GM18870 (cell line): ENCODE data around the gene KIRREL3.

Source experiments
- ATAC-seq: cut with Tn5 transposase; IDR thresholded peaks from one replicate; pipeline ENCODE4 v1.9.1; 2021; ENCODE audit warnings: moderate library complexity; ENCODE audit not compliant: unreplicated experiment

KIRREL3 gene

DNA sequence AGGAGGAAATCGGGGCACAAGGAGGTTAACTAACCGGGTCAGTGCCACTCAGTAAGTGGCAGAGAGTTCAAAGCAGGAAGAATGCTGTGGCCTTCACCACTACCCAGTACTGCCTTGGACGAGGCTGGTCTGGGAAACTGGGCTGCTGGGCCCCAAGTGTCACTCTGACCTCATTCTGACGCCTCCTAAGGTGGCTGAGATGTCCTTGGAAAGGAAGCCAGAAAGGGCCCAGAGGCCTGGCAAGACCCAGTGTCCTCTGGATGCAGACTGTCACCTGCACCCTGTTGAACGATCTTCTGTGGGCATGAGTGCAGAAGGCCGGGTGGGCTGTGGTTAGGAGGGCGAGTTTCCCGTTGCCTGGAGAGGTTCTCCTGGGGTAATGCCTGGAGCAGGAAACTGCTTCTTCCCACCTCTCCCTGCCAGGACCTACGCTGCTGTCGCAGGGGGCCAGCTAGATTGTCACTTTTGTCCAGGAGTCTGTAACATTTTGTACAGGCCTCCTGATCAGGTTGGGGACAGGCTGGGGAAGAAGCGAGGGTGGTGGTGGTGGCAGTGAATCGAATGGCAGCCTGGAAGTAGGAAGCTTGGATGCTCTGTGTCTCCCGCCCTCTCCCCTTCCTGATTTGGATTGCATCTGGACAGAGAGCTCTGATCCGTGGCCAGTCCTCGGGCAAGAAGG, 540.0 kb downstream of the KIRREL3 start:
- ATAC-seq = no peak

DNA sequence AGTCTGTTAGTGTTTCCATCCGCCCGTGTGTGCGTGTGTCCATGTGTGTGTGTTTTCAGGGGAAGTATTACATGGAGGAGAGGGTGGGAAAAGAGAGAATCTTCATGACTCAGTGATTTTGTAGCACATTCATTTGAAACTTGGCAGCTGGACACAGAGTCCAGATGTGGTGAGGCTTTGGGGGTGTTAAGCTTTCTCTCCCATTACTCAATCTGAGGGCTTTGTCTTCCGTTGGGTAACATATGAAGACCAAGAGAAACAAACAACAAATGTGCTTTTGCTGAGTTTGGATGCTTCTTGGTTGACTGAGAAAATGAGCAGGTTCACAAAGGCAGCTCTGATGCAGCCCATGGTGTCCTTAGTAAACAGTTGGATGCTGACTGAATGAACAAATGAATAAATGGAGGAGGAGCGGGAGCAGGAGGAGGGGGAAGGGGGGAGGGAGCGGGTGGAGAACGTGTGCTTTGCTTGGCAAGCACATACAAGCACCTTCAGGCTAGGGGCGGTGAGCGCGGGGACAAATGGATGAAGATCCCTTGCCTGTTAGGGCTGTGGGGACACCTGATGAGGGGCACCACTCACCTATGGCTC, 540.8 kb downstream of the KIRREL3 start:
- no peak for ATAC-seq

DNA sequence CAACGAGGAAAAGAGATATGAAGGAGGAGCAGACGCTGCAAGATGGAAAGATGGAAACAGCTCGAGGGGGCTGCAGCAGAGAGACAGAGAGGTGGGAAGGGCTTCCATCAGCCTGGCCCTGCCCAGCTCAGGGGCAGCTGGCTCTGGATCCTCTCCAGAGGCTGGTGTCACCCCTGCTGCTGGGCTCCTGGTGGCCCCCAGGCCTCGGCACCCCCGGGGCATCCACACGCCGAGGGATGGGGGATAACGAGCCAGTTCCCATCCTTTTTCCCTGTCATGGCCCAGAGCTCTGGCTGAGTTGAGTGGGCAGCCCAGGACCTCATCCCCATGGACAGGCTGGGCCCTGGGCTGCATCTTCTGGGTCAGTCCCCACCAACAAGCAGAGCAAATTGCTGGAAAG, 542.8 kb downstream of the KIRREL3 start:
- ATAC-seq = no peak

- no peak for ATAC-seq
Observed at GRCh38 chr11:126456783-126457542, 543.6 kb downstream of the KIRREL3 start.

DNA sequence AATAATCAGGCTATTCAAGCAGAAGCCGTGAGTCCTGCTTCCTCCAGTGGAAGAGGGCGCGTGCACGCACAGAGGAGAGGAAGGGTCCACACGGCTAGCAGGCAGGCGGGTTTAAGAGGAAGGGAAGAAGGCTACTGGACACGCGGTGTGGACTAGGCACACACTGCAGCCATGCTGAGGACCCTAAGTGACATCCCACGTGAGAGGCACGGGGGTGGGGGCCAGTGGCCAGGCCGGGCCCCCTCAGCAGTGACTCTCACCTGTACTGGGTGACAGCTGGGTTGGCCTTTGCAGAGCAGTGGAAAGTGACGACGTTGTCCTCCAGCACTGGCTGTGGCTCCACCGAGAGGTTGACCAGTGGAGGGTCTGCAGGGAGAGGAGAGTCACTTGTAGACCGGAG, 544.5 kb downstream of the KIRREL3 start:
- ATAC-seq = no peak

- no peak for ATAC-seq
Observed at GRCh38 chr11:126452241-126453101, 548.1 kb downstream of the KIRREL3 start.

DNA sequence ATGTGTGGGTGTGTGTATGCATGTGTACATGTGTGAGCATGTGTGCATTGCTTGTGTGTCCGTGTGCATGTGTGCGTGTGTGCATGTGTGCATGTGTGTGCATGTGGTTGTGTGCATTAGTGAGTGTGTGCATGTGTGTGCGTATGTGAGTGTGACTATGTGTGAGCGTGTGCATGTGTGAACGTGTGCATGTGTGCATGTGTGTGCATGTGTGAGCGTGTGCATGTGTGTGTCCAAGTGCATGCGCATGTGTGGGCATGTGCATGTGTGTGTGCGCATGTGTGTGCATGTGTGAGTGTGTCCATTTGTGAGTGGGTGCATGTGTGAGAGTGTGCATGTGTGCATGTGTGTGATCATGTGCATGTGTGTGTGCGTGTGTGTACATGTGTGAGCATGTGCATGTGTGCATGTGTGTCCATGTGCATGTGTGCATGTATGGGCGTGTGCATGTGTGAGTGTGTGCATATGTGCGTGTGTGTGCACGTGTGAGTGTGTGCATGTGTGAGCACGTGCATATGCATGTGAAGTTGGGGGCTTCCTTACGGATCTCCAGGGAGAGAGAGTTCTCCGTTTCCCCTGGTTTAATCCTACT, 549.3 kb downstream of the KIRREL3 start:
- ATAC-seq = no peak

GRCh38 chr11:126450806-126451205, 549.8 kb downstream of the KIRREL3 start:
- no peak for ATAC-seq

- ATAC-seq = no peak
Observed at GRCh38 chr11:126450198-126450597, 550.4 kb downstream of the KIRREL3 start.

- ATAC-seq = no peak
Observed at GRCh38 chr11:126446581-126446980, 554.0 kb downstream of the KIRREL3 start.

DNA sequence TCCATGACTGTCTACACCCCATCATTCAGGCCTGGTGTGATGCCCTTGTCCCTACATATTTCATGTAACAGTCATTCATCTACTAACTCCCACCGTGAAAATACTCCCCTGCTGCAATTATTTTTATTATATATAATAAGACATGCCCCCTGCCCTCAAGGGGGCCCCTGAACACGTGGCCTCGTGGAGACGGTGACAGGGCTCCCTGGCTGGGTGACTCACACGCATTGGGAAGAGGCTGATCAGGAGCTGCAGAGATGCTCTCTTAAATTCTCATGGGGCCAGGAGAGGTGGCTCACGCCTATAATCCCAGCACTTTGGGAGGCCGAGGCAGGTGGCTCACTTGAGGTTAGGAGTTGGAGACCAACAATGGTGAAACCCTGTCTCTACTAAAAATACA, 556.5 kb downstream of the KIRREL3 start:
- ATAC-seq = no peak

DNA sequence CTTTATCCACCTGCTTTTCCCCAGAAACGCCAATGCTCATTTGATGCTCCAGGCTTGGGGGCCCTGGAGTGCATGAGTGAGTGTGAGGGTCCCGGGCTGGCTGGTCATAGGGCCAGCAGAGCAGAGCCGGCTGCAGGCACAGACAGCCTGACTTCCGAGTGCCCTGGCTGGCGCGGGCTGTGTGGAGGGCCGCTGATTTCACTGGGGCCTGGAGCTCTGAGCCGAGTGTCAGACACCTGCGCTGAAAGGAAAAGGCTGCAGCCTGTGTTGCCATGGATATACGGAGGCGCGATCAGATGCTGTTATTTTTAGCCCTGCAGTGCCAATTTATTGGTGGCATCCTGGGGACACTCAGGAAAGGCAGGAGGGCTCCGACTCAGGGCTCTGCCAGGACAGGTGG, 557.5 kb downstream of the KIRREL3 start:
- no peak for ATAC-seq

DNA sequence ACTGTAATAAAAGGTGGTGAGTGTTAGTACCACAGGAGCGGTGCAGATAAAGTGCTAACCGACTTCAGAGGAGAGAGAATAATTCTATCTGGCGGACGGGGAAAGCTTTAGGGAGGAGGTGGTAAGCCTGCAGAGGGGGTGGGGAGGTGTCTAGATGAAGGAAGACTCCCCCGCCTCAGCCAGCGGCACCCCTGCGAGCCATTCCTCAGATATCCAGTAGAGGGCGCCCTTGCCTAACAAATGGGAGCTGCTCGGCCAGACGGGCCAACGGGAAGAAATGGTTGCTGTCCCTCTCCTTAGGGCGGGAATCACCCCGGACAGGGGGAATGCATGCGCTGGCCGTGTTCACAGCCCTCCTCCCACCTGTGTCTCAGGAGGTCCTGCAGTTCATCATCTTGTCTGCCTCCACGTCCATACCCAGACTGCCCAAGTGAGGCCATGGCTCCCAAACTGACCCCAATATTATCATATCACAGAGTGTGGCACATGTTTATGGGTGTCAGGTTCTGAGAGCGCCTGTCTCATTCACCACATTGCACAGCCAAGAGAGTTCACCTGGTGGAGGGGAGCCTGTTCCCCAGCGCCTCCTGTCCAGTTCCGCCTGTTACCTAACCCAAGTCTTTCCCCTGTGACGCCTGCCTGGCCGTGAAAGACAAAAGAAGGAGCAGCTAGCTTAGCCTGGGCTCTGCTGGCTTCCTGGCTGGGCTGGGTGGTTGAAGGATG, 559.6 kb downstream of the KIRREL3 start:
- peak; percentile 58 for ATAC-seq

DNA sequence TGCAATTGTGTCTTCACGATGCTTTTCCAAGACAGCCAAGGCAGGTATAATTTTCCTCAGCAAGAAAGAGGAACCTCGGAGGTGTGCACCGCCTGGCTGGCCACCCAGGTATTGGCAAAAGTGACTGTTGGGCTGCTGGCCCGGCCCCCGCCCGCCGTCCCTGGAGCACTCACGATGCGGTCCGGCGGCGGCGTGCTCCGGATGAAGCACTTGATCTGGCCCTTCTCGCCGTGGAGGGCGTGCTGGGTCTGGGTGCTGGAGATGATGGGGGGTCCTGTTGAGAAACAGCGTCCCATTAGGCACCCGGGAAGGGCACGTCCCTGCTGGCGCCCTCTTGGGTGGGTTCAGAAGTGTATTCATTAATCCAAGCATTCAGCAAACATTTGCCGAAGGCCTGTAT, 560.3 kb downstream of the KIRREL3 start:
- ATAC-seq = no peak

- ATAC-seq = no peak
Observed at GRCh38 chr11:126438691-126439090, 561.9 kb downstream of the KIRREL3 start.

DNA sequence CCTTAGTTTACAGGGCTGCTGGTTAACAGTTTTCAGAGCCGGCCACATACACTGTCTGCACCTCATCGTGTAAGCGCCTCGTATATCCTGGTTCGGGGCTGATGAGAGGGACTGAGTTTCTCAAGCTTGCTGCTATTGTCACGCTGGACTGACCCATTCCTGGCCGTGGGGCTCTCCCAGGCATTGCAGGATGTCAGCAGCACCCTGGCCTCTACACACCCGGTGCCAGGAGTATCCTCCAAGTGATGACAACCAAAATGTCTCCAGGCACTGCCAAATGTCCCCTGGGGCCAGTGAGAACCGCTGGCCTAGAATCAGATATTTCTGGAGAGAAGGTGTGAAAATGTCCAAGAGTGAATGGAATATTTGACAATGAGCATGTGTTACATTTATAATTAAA, 562.3 kb downstream of the KIRREL3 start:
- ATAC-seq = no peak

DNA sequence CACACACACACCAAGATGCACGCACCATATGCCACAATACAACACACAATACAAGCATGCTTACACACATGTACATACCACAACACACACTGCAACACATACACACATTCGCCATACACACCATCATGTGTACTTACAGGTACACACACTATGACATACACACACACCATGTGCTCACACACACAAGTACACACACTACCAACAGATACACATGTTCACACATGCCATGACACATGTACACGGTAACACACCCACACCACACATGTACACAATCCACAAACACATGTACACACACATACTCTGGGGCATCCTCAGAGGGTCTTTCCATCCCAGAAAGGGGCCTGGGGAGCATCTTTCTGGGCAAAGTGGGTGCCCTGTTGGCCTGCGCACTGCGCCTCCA, 562.8 kb downstream of the KIRREL3 start:
- ATAC-seq = no peak

DNA sequence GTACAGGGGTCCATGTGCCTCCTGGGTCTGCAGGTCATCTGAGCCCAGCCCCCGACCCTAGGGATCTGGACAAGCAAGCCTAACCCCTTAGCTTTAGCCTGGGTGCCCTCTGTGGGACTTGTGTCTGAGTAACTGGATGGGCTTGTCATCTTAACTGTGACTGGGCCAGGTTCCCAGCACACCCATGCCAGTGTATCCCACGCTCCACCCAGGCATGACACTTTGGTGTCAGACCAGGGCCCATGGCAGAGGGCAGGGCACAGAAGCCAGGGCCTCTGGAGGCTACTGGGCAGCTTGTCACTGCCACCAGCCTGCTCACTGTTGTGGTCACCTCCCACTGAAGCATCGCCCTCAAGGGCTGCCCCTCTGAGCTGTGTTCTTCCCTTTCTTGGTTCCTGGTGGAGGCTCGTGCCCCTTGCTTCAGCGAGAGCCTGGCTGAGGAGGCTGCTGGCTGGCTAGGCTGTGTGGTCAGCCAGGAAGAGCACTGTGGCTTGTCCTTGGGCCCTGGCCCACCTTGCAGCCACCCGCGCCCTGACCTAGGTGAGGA, 564.3 kb downstream of the KIRREL3 start:
- ATAC-seq = no peak

DNA sequence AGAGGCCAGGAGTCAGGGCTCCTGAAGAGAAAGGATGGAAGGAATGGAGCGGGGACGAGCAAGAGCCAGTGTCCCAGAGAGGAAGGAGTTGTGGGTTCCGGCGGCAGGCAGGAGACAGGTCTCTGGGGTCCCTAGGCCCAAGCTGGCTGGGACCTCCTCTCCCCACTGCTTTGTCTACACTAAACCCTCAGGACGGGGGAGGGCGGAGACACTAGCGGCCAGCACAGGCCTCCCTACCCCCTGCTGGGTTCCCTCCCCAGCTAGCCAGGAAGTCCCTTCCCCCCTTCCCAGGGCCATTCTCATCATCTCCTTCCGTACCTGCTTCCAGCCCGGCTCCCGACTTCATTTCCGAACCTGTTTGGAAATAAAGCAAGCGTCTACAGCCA, 565.6 kb downstream of the KIRREL3 start:
- ATAC-seq = no peak
